GM23248 (cell line): ENCODE measurements around the gene MYO5B. TPM values are rescaled to one million over a fixed set of nuclear protein-coding genes. Genes with fewer than 3 reads are reported as not detected.
A peak's percentile ranks its signal among the peaks of the same experiment; 100 is the strongest.

Experiments used
- DNase-seq: peaks from one replicate; pipeline ENCODE4 v3.0.0-alpha.2; 2015
- H2AFZ ChIP-seq: fragments of 200-600 bp; sonication (generic); 2 replicates; pipeline ENCODE4 v1.6.1; 2016; ENCODE audit warnings: antibody characterized with exemption
- H3F3A ChIP-seq: fragments of 200-600 bp; sonication (generic); 2 replicates; pipeline ENCODE4 v1.6.1; 2016; ENCODE audit warnings: mild to moderate bottlenecking, antibody characterized with exemption, mixed run types; ENCODE audit not compliant: insufficient read depth
- H3K27ac ChIP-seq: fragments of 200-600 bp; sonication (generic); 2 replicates; pipeline ENCODE4 v1.5.1; 2016; ENCODE audit warnings: mild to moderate bottlenecking
- H3K27me3 ChIP-seq: fragments of 200-600 bp; sonication (generic); replicated peaks from 2 replicates; pipeline ENCODE4 v1.6.1; 2016; ENCODE audit warnings: mild to moderate bottlenecking; ENCODE audit not compliant: insufficient read depth
- H3K36me3 ChIP-seq: fragments of 200-600 bp; sonication (generic); 2 replicates; pipeline ENCODE4 v1.6.1; 2016; ENCODE audit warnings: low read depth, mild to moderate bottlenecking
- H3K4me1 ChIP-seq: fragments of 200-600 bp; sonication (generic); 2 replicates; pipeline ENCODE4 v1.6.1; 2016; ENCODE audit warnings: mild to moderate bottlenecking; ENCODE audit not compliant: insufficient read depth
- H3K4me2 ChIP-seq: fragments of 200-600 bp; sonication (generic); one replicate; pipeline ENCODE4 v1.6.1; 2016; ENCODE audit warnings: mild to moderate bottlenecking; ENCODE audit not compliant: unreplicated experiment
- H3K4me3 ChIP-seq: fragments of 200-600 bp; sonication (generic); 2 replicates; pipeline ENCODE4 v1.5.1; 2016; ENCODE audit warnings: mild to moderate bottlenecking
- H3K79me2 ChIP-seq: fragments of 200-600 bp; sonication (generic); 2 replicates; pipeline ENCODE4 v1.6.1; 2016; ENCODE audit warnings: mild to moderate bottlenecking; ENCODE audit not compliant: insufficient read depth
- H3K9ac ChIP-seq: fragments of 200-600 bp; sonication (generic); 2 replicates; pipeline ENCODE4 v1.6.1; 2016; ENCODE audit warnings: mild to moderate bottlenecking
- H3K9me2 ChIP-seq: fragments of 200-600 bp; sonication (generic); 2 replicates; pipeline ENCODE4 v1.6.1; 2016; ENCODE audit warnings: mixed run types, mild to moderate bottlenecking, moderate library complexity; ENCODE audit not compliant: insufficient read depth
- H3K9me3 ChIP-seq: fragments of 200-600 bp; sonication (generic); one replicate; pipeline ENCODE4 v1.6.1; 2017; ENCODE audit warnings: low read depth
- H4K20me1 ChIP-seq: fragments of 200-600 bp; sonication (generic); 2 replicates; pipeline ENCODE4 v1.6.0; 2016; ENCODE audit not compliant: insufficient read depth
- EZH2 ChIP-seq: fragments of 200-600 bp; sonication (generic); IDR thresholded peaks from 2 replicates; pipeline ENCODE4 v1.6.1; 2018; ENCODE audit warnings: antibody characterized with exemption, mild to moderate bottlenecking; ENCODE audit not compliant: insufficient read depth, poor library complexity, severe bottlenecking
- EZH2phosphoT487 ChIP-seq: fragments of 200-600 bp; sonication (generic); IDR thresholded peaks from 2 replicates; pipeline ENCODE4 v1.6.1; 2018; ENCODE audit warnings: antibody characterized with exemption, moderate library complexity, mild to moderate bottlenecking, low read depth; ENCODE audit not compliant: insufficient read depth
- whole genome bisulfite sequencing, 2 experiments: methylation state at CpG; one replicate each; pipeline ENCODE4 v1.1.6; 2015 to 2017; ENCODE audit warnings: low lambda C conversion rate in 2 of 2, low coverage in 1 of 2; ENCODE audit errors: missing lambda C conversion rate in 2 of 2; 5-methylcytosine and 5-hydroxymethylcytosine counted together
- in situ Hi-C: fragments of 300-500 bp; cut with MboI; formaldehyde crosslinking; loops from 2 replicates; pipeline ENCODE4 v1.15.0; 2020
- polyA plus RNA-seq: library from polyadenylated mRNA; unstranded; fragments of >200 nt; fragmentation: Nextera tagmentation; extraction: Ambion mirVana; gene quantifications from 2 replicates; pipeline ENCODE4 v1.2.1, GENCODE V29; 2016
- total RNA-seq: library from RNA; depleted of rRNA; stranded (reverse); fragments of >200 nt; shearing (Covaris generic); gene quantifications from 2 replicates; pipeline ENCODE4 v1.2.3, GENCODE V29; 2014

Gene MYO5B
- total and polyA plus RNA-seq, 2 experiments from 2014 or later: 0.03 TPM; not detected in 1

DNA sequence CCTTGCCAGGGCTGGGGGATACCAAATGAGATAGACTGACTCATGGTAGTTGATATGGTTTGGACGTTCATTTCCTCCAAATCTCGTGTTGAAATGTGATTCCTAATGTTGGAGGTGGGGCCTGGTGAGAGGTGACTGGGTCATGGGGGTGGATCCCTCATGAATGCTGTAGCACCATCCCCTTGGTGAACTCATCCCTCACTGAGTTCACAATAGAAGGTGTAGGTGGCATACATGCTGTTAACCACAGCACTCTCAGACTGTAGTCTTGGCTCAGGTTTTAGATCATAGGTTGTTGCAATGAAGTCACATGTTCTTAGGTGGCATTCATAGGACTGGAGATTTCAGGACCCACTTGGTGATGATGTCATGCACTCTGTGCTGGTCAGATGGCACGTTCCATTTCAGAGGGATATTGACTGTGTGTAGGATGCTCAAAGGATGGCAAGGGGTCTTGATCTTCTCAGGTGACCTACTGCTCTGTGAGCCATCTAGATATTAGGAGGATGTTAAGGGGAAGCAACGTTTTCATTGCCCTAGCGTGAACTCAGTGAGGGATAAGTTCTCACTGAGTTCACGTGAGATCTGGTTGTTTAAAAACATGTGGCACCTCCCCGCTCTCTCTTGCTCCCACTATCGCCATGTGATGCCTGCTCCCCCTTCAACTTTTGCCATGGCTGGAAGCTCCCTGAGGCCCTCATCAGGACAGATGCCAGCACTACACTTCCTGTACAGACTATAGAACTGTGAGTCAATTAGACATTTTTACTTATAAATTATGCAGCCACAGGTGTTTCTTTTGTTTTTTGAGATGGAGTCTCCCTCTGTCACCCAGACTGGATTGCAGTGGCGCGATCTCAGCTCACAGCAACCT, 307.8 kb downstream of the MYO5B start:
- H2AFZ ChIP-seq: no peak overlapping the region
- 30 to 35% methylated on average over 10 of the region's 10 CpGs for WGBS, 2 experiments
- H3K79me2 ChIP-seq: no peaks in the 10 kb centered on the region
- in situ Hi-C loops: no loop called here
- peaks cover 9% of the 10 kb centered on the region; the same call in 1 of the 2 replicates for H3K27me3 ChIP-seq
- no peaks in the 10 kb centered on the region for H3K36me3 ChIP-seq
- no peak overlapping the region for H3K4me2 ChIP-seq
- no peak for TF ChIP-seq EZH2phosphoT487
- TF ChIP-seq EZH2: no peak
- no peaks in the 10 kb centered on the region for H4K20me1 ChIP-seq
- no peaks in the 10 kb centered on the region for H3K9me3 ChIP-seq
- no peaks in the 10 kb centered on the region for H3K4me1 ChIP-seq
- no peak overlapping the region for H3K27ac ChIP-seq
- peak; percentile 9 for DNase-seq
- no peak overlapping the region for H3K4me3 ChIP-seq
- no peaks in the 10 kb centered on the region for H3F3A ChIP-seq
- no peaks in the 10 kb centered on the region for H3K9me2 ChIP-seq
- no peak overlapping the region for H3K9ac ChIP-seq

GRCh38 chr18:49884959-49885358, 310.0 kb downstream of the MYO5B start:
- no peak for DNase-seq
- in situ Hi-C loops: no loop called here
- Histone ChIP-seq H3K27me3 (peaks cover 16% of the 10 kb centered on the region), H3K27ac (no peak overlapping the region), H3K79me2 (no peaks in the 10 kb centered on the region), H3K36me3 (no peaks in the 10 kb centered on the region), H3K9me2 (no peaks in the 10 kb centered on the region), H3K4me1 (no peaks in the 10 kb centered on the region), H4K20me1 (no peaks in the 10 kb centered on the region), H3K4me3 (no peak overlapping the region), H2AFZ (no peak overlapping the region), H3K9ac (no peak overlapping the region), H3F3A (no peaks in the 10 kb centered on the region), H3K9me3 (no peaks in the 10 kb centered on the region), H3K4me2 (no peak overlapping the region)
- no peak for TF ChIP-seq EZH2
- no peak for TF ChIP-seq EZH2phosphoT487
- 53 to 75% methylated on average over 2 of the region's 2 CpGs for WGBS, 2 experiments

DNA sequence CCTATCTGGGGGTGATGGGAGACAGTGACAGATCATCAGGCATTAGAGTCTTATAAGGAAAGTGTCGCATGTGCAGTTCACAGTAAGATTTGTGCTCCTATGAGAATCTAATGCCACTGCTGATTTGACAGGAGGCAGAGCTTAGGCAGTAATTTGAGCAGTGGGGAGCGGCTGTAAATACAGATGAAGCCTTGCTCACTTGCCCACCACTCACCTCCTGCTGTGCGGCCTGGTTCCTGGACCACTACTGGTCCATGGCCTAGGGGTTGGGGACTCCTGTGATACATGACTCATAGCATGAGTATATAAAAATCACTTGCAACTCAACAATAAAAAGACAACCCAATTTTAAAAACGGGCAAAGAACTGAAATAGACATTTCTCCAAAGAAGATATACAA, 310.5 kb downstream of the MYO5B start:
- Histone ChIP-seq H4K20me1 (no peaks in the 10 kb centered on the region), H3F3A (no peaks in the 10 kb centered on the region), H3K9ac (no peak overlapping the region), H3K4me2 (no peak overlapping the region), H3K4me3 (no peak overlapping the region), H3K79me2 (no peaks in the 10 kb centered on the region), H3K27me3 (peaks cover 16% of the 10 kb centered on the region), H3K36me3 (no peaks in the 10 kb centered on the region), H3K9me3 (no peaks in the 10 kb centered on the region), H3K9me2 (no peaks in the 10 kb centered on the region), H2AFZ (no peak overlapping the region), H3K27ac (no peak overlapping the region), H3K4me1 (no peaks in the 10 kb centered on the region)
- TF ChIP-seq EZH2phosphoT487: no peak
- no peak for TF ChIP-seq EZH2
- 68 to 71% methylated on average over 4 of the region's 4 CpGs for WGBS, 2 experiments
- in situ Hi-C loops: no loop called here
- DNase-seq: no peak

GRCh38 chr18:49880661-49881060, 314.3 kb downstream of the MYO5B start:
- 26 to 36% methylated on average over 3 of the region's 3 CpGs for WGBS, 2 experiments

More at GRCh38 chr18:49880661-49881060, 314.3 kb downstream of the MYO5B start:
- Histone ChIP-seq H3F3A (no peaks in the 10 kb centered on the region), H3K36me3 (no peaks in the 10 kb centered on the region), H3K4me1 (no peaks in the 10 kb centered on the region), H3K9me3 (no peaks in the 10 kb centered on the region), H3K79me2 (no peaks in the 10 kb centered on the region), H3K9me2 (no peaks in the 10 kb centered on the region), H3K4me3 (no peak overlapping the region), H3K4me2 (no peak overlapping the region), H4K20me1 (no peaks in the 10 kb centered on the region), H2AFZ (no peak overlapping the region), H3K9ac (no peak overlapping the region), H3K27me3 (peaks cover 20% of the 10 kb centered on the region), H3K27ac (no peak overlapping the region)
- in situ Hi-C loops: no loop called here
- no peak for DNase-seq
- TF ChIP-seq EZH2: no peak
- TF ChIP-seq EZH2phosphoT487: no peak
